Tibial artery (tissue), 4 donors: ENCODE measurements around the gene RIT2.

Source experiments
- DNase-seq, 2 donors: peaks; one replicate each; pipeline ENCODE4 v3.0.0-alpha.2; 2019
- H3K27ac ChIP-seq, 2 donors: fragments of 200-600 bp; sonication (generic) in 1 of 2; 1 replicate in 1 of 2; 2 replicates in 1 of 2; pipeline ENCODE4 v1.5.1; 2018 to 2019; ENCODE audit warnings: mild to moderate bottlenecking in 1 of 2
- H3K27me3 ChIP-seq, 2 donors: fragments of 200-600 bp; sonication (generic) in 1 of 2; one replicate each; pipeline versions ENCODE4 v1.5.1 to v1.6.0; 2016 to 2019
- H3K36me3 ChIP-seq, 3 donors: fragments of 200-600 bp; sonication (generic) in 2 of 3; one replicate each; pipeline ENCODE4 v1.5.1; 2016 to 2019; ENCODE audit warnings: mild to moderate bottlenecking in 2 of 3
- H3K4me1 ChIP-seq, 4 donors: fragments of 200-600 bp; sonication (generic) in 2 of 4; 1 replicate in 3 of 4; 2 replicates in 1 of 4; pipeline ENCODE4 v1.5.1; 2016 to 2019
- H3K4me3 ChIP-seq, 2 donors: fragments of 200-600 bp; sonication (generic) in 1 of 2; 1 replicate in 1 of 2; 2 replicates in 1 of 2; pipeline ENCODE4 v1.5.1; 2018 to 2019; ENCODE audit warnings: mild to moderate bottlenecking in 2 of 2
- H3K9me3 ChIP-seq, 3 donors: fragments of 200-600 bp; sonication (generic) in 1 of 3; one replicate each; pipeline ENCODE4 v1.5.1; 2016 to 2019
- CTCF ChIP-seq, 2 experiments: fragments of 200-600 bp in 1 of 2; fragments of 450-650 bp in 1 of 2; IDR thresholded peaks; one replicate each; pipeline ENCODE4 v1.5.1; 2017 to 2019; ENCODE audit warnings: antibody characterized with exemption in 2 of 2, mild to moderate bottlenecking in 1 of 2, moderate library complexity in 1 of 2
- intact Hi-C: fragments of 100-400 bp; cut with DNase I; formaldehyde crosslinking; loops from one replicate; pipeline ENCODE4 v1.15.0; 2023; ENCODE audit warnings: low total_unique reads

The RIT2 gene

GRCh38 chr18:42736074-42736473, 379.4 kb downstream of the RIT2 start:
- H3K27me3 ChIP-seq = no peaks in the 10 kb centered on the region
- no peaks in the 10 kb centered on the region for H3K36me3 ChIP-seq
- no peak overlapping the region for H3K27ac ChIP-seq
- no peaks in the 10 kb centered on the region for H3K9me3 ChIP-seq
- DNase-seq = no peak
- intact Hi-C loops = no loop called here
- no peak for TF ChIP-seq CTCF (IDR thresholded peaks at IDR 0.05)
- H3K4me1 ChIP-seq = no peaks in the 10 kb centered on the region
- no peak overlapping the region for H3K4me3 ChIP-seq

DNA sequence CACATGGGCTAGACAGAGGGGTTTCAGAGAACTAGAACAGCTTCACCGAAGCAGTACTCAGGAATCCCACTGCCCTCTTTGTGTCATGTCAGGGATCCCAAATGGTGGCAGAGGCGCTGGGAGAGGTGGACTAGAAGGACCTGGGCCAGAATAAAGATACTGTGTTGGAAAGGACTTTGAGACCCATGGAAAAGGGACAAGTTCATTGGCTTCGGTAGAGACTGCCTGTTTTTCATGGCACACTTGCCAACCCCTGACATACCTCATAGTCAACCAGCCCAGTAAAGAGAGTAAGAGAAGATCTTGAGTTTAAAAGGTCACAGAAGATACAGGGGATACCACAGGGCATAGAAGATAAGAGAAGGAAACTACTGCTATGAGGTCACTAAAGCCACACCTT, 381.0 kb downstream of the RIT2 start:
- intact Hi-C loops = no loop called here
- DNase-seq = no peak
- no peaks in the 10 kb centered on the region for H3K27me3 ChIP-seq
- TF ChIP-seq CTCF (IDR thresholded peaks at IDR 0.05) = no peak
- no peak overlapping the region for H3K4me3 ChIP-seq
- no peaks in the 10 kb centered on the region for H3K36me3 ChIP-seq
- no peaks in the 10 kb centered on the region for H3K4me1 ChIP-seq
- H3K27ac ChIP-seq = no peak overlapping the region
- no peaks in the 10 kb centered on the region for H3K9me3 ChIP-seq

- H3K4me3 ChIP-seq = no peak overlapping the region
- no peak for TF ChIP-seq CTCF (IDR thresholded peaks at IDR 0.05)
- DNase-seq = no peak
- no peaks in the 10 kb centered on the region for H3K36me3 ChIP-seq
- H3K27ac ChIP-seq = no peak overlapping the region
- no peaks in the 10 kb centered on the region for H3K4me1 ChIP-seq
- no peaks in the 10 kb centered on the region for H3K27me3 ChIP-seq
- intact Hi-C loops = no loop called here
- H3K9me3 ChIP-seq = no peaks in the 10 kb centered on the region
Measured at GRCh38 chr18:42730272-42730671, 385.2 kb downstream of the RIT2 start.

DNA sequence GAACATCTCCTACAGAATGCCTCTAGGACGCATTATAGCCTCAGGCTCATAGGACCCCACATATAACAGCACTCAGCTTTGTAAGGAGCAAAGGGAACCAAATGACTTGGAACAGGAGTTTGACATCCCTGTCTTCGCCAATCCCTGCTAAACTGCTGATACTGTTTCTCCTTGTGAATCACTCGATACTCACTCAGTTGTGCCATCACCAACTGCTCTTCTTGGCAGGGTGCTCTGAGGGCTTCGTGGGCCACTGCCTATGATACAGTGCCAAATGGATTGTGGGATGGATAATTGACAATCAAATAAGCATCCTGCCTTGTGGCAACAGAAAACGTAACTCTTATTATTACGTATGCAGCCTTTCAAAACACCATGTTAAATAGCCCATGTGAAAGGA, 396.3 kb downstream of the RIT2 start:
- intact Hi-C loops = no loop called here
- no peak for DNase-seq
- Histone ChIP-seq H3K4me3 (no peak overlapping the region), H3K4me1 (no peaks in the 10 kb centered on the region), H3K9me3 (no peaks in the 10 kb centered on the region), H3K27ac (no peak overlapping the region), H3K36me3 (no peaks in the 10 kb centered on the region), H3K27me3 (no peaks in the 10 kb centered on the region)
- no peak for TF ChIP-seq CTCF (IDR thresholded peaks at IDR 0.05)

DNA sequence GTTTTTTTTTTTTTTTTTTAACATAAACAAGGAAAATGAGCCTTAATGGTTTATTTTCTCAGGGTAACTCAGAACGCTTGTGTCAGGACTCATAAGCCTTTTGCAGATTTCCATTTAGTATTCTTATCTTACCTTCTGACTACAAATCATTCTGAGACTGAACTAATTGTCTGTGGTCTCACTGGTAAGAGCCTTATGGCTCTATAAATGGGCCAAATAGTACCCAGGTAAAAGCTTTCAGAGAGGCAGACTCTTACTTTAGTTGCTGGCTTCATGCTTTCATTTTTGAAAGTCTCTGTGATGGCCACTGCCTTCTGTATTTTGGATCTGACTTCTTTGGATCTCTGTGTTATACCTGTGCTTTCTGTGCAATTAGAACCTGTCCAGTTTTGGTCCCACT, 403.4 kb downstream of the RIT2 start:
- no peak for DNase-seq
- Histone ChIP-seq H3K4me3 (no peak overlapping the region), H3K9me3 (no peaks in the 10 kb centered on the region), H3K27me3 (no peaks in the 10 kb centered on the region), H3K36me3 (no peaks in the 10 kb centered on the region), H3K4me1 (no peaks in the 10 kb centered on the region), H3K27ac (no peak overlapping the region)
- no peak for TF ChIP-seq CTCF (IDR thresholded peaks at IDR 0.05)
- intact Hi-C loops = no loop called here

GRCh38 chr18:42707080-42707479, 408.4 kb downstream of the RIT2 start:
- Histone ChIP-seq H3K9me3 (no peaks in the 10 kb centered on the region), H3K4me1 (no peaks in the 10 kb centered on the region), H3K27ac (no peak overlapping the region), H3K4me3 (no peak overlapping the region), H3K36me3 (no peaks in the 10 kb centered on the region), H3K27me3 (no peaks in the 10 kb centered on the region)
- TF ChIP-seq CTCF (IDR thresholded peaks at IDR 0.05) = no peak
- intact Hi-C loops = no loop called here
- DNase-seq = no peak
